Lower lobe of right lung (tissue), 2 donors: ENCODE results near the gene RGS7. TPM values are rescaled to one million over a fixed set of nuclear protein-coding genes. Genes with fewer than 3 reads are reported as not detected.
"Not testable (repeated sequence)": the region's sequence is repeated elsewhere in the genome, so short reads cannot be mapped to it uniquely, and the experiment has no call there.

ENCODE experiments used
- ATAC-seq, 2 donors: fragments of 200-7000 bp; cut with Tn5 transposase; one replicate each; pipeline ENCODE4 v1.9.1; 2020 to 2022; ENCODE audit warnings: mild to moderate bottlenecking in 2 of 2, moderate library complexity in 2 of 2
- DNase-seq: peaks from one replicate; pipeline ENCODE4 v3.0.0-alpha.2; 2020
- H3K27ac ChIP-seq: fragments of 200-600 bp; one replicate; pipeline ENCODE4 v1.8.0; 2022
- H3K27me3 ChIP-seq: fragments of 200-600 bp; one replicate; pipeline ENCODE4 v1.8.0; 2022; ENCODE audit warnings: low read depth
- H3K36me3 ChIP-seq: fragments of 200-600 bp; one replicate; pipeline ENCODE4 v1.8.0; 2022; ENCODE audit warnings: mild to moderate bottlenecking
- H3K4me1 ChIP-seq: fragments of 200-600 bp; one replicate; pipeline ENCODE4 v1.8.0; 2022
- H3K4me3 ChIP-seq: fragments of 200-600 bp; one replicate; pipeline ENCODE4 v1.8.0; 2022; ENCODE audit warnings: mild to moderate bottlenecking
- H3K9me3 ChIP-seq: fragments of 200-600 bp; one replicate; pipeline ENCODE4 v1.8.0; 2022
- intact Hi-C: fragments of 100-400 bp; cut with DNase I; formaldehyde crosslinking; loops from one replicate; pipeline ENCODE4 v1.11.0; 2022
- total RNA-seq: library from RNA; stranded (reverse); fragmentation: NEBNext Ultra II Directional; extraction: Animal tissue kit (Norgen Biotek cat#: 25700); gene quantifications from one replicate; pipeline ENCODE4 v1.2.1, GENCODE V29; 2021
- TF ChIP-seq, protein P1 (sequence below): fragments of 200-600 bp; IDR thresholded peaks from one replicate; pipeline ENCODE4 v1.8.0; 2022; ENCODE audit warnings: antibody characterized with exemption, mild to moderate bottlenecking
- donor health status: DM: no; HTN: yes; CAD: no; lungs with severe emphysema.

Gene RGS7
- total RNA-seq, 1 donor from 2014 or later: 0.21 TPM

- TF ChIP-seq, protein P1, sequence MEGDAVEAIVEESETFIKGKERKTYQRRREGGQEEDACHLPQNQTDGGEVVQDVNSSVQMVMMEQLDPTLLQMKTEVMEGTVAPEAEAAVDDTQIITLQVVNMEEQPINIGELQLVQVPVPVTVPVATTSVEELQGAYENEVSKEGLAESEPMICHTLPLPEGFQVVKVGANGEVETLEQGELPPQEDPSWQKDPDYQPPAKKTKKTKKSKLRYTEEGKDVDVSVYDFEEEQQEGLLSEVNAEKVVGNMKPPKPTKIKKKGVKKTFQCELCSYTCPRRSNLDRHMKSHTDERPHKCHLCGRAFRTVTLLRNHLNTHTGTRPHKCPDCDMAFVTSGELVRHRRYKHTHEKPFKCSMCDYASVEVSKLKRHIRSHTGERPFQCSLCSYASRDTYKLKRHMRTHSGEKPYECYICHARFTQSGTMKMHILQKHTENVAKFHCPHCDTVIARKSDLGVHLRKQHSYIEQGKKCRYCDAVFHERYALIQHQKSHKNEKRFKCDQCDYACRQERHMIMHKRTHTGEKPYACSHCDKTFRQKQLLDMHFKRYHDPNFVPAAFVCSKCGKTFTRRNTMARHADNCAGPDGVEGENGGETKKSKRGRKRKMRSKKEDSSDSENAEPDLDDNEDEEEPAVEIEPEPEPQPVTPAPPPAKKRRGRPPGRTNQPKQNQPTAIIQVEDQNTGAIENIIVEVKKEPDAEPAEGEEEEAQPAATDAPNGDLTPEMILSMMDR: no peak
- intact Hi-C loops: no loop called here
- no peak for ATAC-seq
Observed at GRCh38 chr1:240980342-240980741, 376.7 kb downstream of the RGS7 start.

GRCh38 chr1:240976685-240977084, 380.3 kb downstream of the RGS7 start:
- Histone ChIP-seq H3K36me3 (no peaks in the 10 kb centered on the region), H3K4me3 (no peak overlapping the region), H3K27ac (no peak overlapping the region), H3K4me1 (no peaks in the 10 kb centered on the region), H3K9me3 (no peaks in the 10 kb centered on the region), H3K27me3 (no peaks in the 10 kb centered on the region)
- ATAC-seq: no peak
- TF ChIP-seq, protein P1: no peak
- no peak for DNase-seq
- intact Hi-C loops: no loop called here

More at GRCh38 chr1:240980342-240980741, 376.7 kb downstream of the RGS7 start:
- no peaks in the 10 kb centered on the region for H3K36me3 ChIP-seq
- H3K4me1 ChIP-seq: no peaks in the 10 kb centered on the region
- no peak for DNase-seq
- H3K4me3 ChIP-seq: no peak overlapping the region
- no peaks in the 10 kb centered on the region for H3K9me3 ChIP-seq
- H3K27ac ChIP-seq: no peak overlapping the region
- H3K27me3 ChIP-seq: no peaks in the 10 kb centered on the region

DNA sequence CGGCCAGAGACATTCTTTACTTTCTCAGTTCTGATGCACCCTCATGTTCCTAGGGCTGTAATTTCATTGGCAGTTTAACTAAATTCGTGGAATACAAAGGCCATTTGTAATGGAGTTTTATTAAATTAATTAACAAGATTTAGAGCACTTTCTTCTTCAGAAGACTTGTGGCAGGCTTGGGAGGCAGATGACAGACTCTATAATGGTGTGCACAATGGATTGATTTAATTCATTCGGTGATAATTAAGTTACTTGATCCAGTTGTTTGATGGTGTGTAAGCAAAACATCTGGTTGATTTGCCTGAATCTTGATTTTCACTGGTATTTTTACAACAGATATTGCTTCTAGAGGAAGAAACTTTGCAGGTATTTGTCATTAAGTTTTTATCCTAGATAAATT, 383.1 kb downstream of the RGS7 start:
- H3K36me3 ChIP-seq: no peaks in the 10 kb centered on the region
- no peak for DNase-seq
- H3K9me3 ChIP-seq: no peaks in the 10 kb centered on the region
- ATAC-seq: no peak
- no peaks in the 10 kb centered on the region for H3K27me3 ChIP-seq
- no peak overlapping the region for H3K4me3 ChIP-seq
- H3K4me1 ChIP-seq: no peaks in the 10 kb centered on the region
- intact Hi-C loops: no loop called here
- no peak overlapping the region for H3K27ac ChIP-seq
- TF ChIP-seq, protein P1: no peak

DNA sequence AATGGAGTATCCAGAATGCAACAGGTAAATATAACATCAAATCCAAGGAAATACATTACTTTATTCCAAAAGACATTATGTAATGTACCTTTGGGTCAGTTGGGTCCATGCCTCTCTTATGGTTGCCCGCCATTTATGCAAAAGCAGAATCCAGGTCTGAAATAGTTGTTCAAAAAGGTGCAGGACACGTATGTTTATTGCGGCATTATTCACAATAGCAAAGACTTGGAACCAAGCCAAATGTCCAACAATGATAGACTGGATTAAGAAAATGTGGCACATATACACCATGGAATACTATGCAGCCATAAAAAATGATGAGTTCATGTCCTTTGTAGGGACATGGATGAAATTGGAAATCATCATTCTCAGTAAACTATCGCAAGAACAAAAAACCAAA, 384.9 kb downstream of the RGS7 start:
- H3K27ac ChIP-seq, H3K4me1 ChIP-seq, DNase-seq, intact Hi-C loops, H3K36me3 ChIP-seq, H3K27me3 ChIP-seq, ATAC-seq, H3K9me3 ChIP-seq, H3K4me3 ChIP-seq: not testable (repeated sequence)

DNA sequence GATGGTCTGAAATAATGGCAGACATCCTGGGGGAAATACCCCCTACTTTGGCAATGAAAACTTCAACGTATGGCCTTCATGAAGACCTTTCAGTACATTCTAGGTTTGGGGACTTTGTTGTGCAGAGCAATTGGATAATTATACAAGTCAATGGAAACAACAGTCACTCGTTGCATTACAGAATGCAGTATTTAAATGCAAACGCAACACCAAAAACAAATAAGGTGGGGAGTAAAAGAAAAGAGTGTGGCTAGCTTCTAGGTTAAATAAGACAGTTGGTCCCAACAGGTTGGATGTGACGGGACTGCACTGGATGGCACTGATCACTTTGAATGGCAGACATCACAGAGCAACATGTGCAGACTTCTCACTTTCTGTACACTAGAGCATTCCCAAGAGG, 386.8 kb downstream of the RGS7 start:
- H3K27me3 ChIP-seq: peaks cover 4% of the 10 kb centered on the region
- no peak for DNase-seq
- TF ChIP-seq, protein P1: no peak
- ATAC-seq: no peak
- no peaks in the 10 kb centered on the region for H3K9me3 ChIP-seq
- no peak overlapping the region for H3K4me3 ChIP-seq
- no peaks in the 10 kb centered on the region for H3K36me3 ChIP-seq
- intact Hi-C loops: no loop called here
- H3K4me1 ChIP-seq: no peaks in the 10 kb centered on the region
- H3K27ac ChIP-seq: no peak overlapping the region

DNA sequence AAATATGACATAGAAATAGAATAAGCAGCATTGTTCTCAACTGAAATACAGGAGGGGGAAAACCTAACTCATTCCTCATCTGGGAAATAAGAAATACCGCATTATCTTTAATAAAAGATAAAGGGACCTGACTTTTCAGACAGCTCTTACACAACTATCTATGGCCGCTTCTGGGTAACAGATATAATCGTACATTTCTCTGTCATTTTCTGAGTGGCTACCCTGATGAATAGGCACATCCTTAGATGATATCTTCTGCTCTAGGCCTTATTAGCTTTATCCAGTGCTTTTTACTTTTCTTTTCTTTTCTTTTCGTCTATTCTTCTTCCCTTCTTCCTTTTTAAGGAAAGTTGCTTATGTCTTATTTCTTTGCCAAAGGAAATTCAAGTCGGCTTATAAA, 388.1 kb downstream of the RGS7 start:
- intact Hi-C loops: no loop called here
- ATAC-seq (no peak), DNase-seq (no peak)
- no peaks in the 10 kb centered on the region for H3K9me3 ChIP-seq
- no peaks in the 10 kb centered on the region for H3K4me1 ChIP-seq
- H3K27ac ChIP-seq: no peak overlapping the region
- peaks cover 4% of the 10 kb centered on the region for H3K27me3 ChIP-seq
- H3K36me3 ChIP-seq: no peaks in the 10 kb centered on the region
- no peak overlapping the region for H3K4me3 ChIP-seq
- TF ChIP-seq, protein P1: no peak
